ENCODE measurements around the gene CCDC194. TPM values are rescaled to one million over a fixed set of nuclear protein-coding genes. Genes with fewer than 3 reads are reported as not detected.

The CCDC194 gene
- total and polyA plus RNA-seq, 2 donors = 0.28 to 0.55 TPM

DNA sequence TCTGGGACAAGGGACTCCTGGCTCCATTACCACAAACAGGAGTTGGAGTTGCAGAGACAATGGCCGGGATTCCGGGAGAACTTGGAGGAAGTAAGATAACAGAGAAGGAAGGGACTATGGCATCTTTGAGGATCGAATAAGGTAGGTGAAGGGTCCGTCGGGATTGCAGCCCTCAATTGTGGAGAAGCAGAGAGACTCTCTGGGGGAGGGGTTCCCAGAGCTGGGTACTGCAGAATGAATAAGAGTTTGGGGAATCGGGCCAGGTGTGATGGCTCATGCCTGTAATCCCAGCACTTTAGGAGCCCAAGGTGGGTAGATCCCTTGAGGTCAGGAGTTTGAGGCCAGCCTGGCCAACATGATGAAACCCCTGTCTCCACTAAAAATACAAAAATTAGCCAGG is 7.6 kb upstream of the CCDC194 start:
- Histone ChIP-seq H3K4me1 (ENCODE audit: control insufficient read depth in 2 of 2, insufficient read depth in 2 of 2, low read length in 2 of 2) (peaks cover 13 to 29% of the 10 kb centered on the region in 2 donors), H3K4me3 (ENCODE audit: low read length in 2 of 2) (no peak overlapping the region), H3K36me3 (ENCODE audit: control insufficient read depth in 2 of 2, insufficient read depth in 2 of 2, low read length in 1 of 2) (peaks cover 13 to 14% of the 10 kb centered on the region in 2 donors), H3K9me3 (ENCODE audit: control insufficient read depth in 2 of 2, insufficient read depth in 1 of 2, low read length in 1 of 2) (no peaks in the 10 kb centered on the region), H3K27ac (ENCODE audit: low read depth in 1 of 2, low read length in 1 of 2) (no peak overlapping the region), H3K27me3 (ENCODE audit: control insufficient read depth in 2 of 2, insufficient read depth in 1 of 2, low read length in 1 of 2) (no peaks in the 10 kb centered on the region)
- WGBS = 98% methylated on average over 6 of the region's 6 CpGs
- DNase-seq (ENCODE audit: low read depth in 6 of 9, low spot score in 9 of 9) = no peak

DNA sequence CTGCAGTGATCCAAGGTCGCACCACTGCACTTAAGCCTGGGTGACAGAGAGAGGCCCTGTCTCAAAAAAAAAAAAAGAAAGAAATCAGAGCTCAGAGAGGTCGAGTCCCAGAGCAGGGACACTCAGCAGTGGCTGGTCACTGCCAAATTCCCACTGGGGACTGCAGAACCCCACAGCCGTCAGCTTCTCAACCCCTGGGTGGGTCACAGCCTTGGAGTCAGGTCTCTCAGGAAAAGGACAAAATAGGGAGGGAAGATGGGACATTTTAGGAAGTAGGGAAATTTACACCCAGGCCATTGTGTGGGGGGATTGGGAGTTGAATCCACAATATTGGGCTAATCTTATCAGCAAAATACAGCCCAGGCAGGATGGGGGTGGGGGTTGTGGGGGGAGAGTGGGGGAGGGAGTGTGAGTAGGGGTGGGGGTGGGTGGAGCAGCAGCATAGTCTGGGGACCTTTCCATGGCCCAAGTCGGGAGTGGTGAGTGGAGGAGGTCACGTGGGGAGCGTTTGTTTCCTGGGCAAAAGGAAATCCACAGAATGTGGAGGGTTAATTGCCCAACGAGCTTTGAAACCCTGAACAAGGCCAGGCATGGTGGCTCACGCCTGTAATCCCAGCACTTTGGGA is 5.0 kb upstream of the CCDC194 start:
- Histone ChIP-seq H3K4me3 (ENCODE audit: low read length in 2 of 2) (no peak overlapping the region), H3K36me3 (ENCODE audit: control insufficient read depth in 2 of 2, insufficient read depth in 2 of 2, low read length in 1 of 2) (peaks cover 13 to 14% of the 10 kb centered on the region in 2 donors), H3K27ac (ENCODE audit: low read depth in 1 of 2, low read length in 1 of 2) (no peak overlapping the region), H3K4me1 (ENCODE audit: control insufficient read depth in 2 of 2, insufficient read depth in 2 of 2, low read length in 2 of 2) (peaks cover 3 to 11% of the 10 kb centered on the region in 2 donors), H3K27me3 (ENCODE audit: control insufficient read depth in 2 of 2, insufficient read depth in 1 of 2, low read length in 1 of 2) (no peaks in the 10 kb centered on the region), H3K9me3 (ENCODE audit: control insufficient read depth in 2 of 2, insufficient read depth in 1 of 2, low read length in 1 of 2) (no peaks in the 10 kb centered on the region)
- DNase-seq (ENCODE audit: low read depth in 6 of 9, low spot score in 9 of 9) = no peak
- 89% methylated on average over 8 of the region's 8 CpGs for WGBS

DNA sequence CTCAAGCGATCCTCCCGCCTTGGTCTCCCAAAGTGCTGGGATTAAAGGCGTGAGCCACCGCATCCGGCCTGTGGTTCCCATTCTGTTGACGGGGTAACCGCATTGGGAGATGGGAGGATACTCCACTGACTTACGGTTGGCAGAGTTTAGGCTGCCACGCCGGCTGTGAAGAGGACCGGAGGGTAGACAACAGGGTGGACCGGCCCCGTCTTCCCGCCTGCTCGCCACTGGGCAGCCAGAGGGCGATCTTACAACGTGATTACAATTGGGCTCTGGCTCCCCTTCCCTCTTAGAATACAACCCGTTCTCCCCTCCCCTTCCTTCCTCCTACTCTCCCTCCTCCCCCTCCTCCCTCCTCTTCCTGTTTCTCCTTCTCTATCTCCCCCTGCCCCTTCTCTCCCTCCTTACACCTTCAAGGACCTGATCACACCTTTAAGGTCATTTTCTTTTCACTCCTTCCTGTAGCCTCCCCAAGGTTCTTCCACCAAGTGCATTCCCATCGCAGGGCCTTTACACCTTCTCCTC is 957 bp upstream of the CCDC194 start:
- Histone ChIP-seq H3K4me3 (ENCODE audit: low read length in 2 of 2) (no peak overlapping the region), H3K27ac (ENCODE audit: low read depth in 1 of 2, low read length in 1 of 2) (no peak overlapping the region), H3K4me1 (ENCODE audit: control insufficient read depth in 2 of 2, insufficient read depth in 2 of 2, low read length in 2 of 2) (peaks cover 8 to 21% of the 10 kb centered on the region in 2 donors), H3K9me3 (ENCODE audit: control insufficient read depth in 2 of 2, insufficient read depth in 1 of 2, low read length in 1 of 2) (peaks cover 0 to 4% of the 10 kb centered on the region in 2 donors), H3K36me3 (ENCODE audit: control insufficient read depth in 2 of 2, insufficient read depth in 2 of 2, low read length in 1 of 2) (peaks cover 2 to 6% of the 10 kb centered on the region in 2 donors), H3K27me3 (ENCODE audit: control insufficient read depth in 2 of 2, insufficient read depth in 1 of 2, low read length in 1 of 2) (peaks cover 13 to 19% of the 10 kb centered on the region in 2 donors)
- peak in 3 of 9 donors; percentile 57 to 81 (median 57) for DNase-seq (ENCODE audit: low read depth in 6 of 9, low spot score in 9 of 9)
- 24% methylated on average over 19 of the region's 19 CpGs for WGBS

DNA sequence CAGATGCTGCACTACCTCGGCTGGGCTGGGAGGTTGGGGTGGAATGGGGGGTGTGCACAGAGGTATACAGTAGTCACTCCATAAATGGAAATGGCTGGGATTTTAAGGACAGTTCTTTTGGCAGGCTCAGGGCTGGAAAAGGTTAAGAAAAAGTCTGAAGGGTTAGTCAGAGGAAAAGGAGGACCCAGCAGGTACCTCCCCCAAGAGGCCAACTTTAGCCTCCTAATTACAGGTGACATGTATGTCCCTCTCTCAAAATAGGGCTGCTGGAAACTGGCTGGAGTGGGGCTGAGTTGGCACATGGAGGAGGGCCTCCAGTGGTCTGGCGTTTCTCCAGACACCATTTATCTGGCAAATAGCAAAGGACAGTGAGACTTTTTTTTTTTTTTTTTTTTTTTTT is 994 bp downstream of the CCDC194 start:
- H3K4me1 ChIP-seq (ENCODE audit: control insufficient read depth in 2 of 2, insufficient read depth in 2 of 2, low read length in 2 of 2) = peaks cover 8 to 21% of the 10 kb centered on the region in 2 donors
- peaks cover 17 to 35% of the 10 kb centered on the region in 2 donors for H3K27me3 ChIP-seq (ENCODE audit: control insufficient read depth in 2 of 2, insufficient read depth in 1 of 2, low read length in 1 of 2)
- peaks cover 0 to 4% of the 10 kb centered on the region in 2 donors for H3K9me3 ChIP-seq (ENCODE audit: control insufficient read depth in 2 of 2, insufficient read depth in 1 of 2, low read length in 1 of 2)
- no peak overlapping the region for H3K4me3 ChIP-seq (ENCODE audit: low read length in 2 of 2)
- H3K27ac ChIP-seq (ENCODE audit: low read depth in 1 of 2, low read length in 1 of 2) = no peak overlapping the region
- 87% methylated on average over 2 of the region's 2 CpGs for WGBS
- DNase-seq (ENCODE audit: low read depth in 6 of 9, low spot score in 9 of 9) = no peak
- peaks cover 0 to 3% of the 10 kb centered on the region in 2 donors for H3K36me3 ChIP-seq (ENCODE audit: control insufficient read depth in 2 of 2, insufficient read depth in 2 of 2, low read length in 1 of 2)

DNA sequence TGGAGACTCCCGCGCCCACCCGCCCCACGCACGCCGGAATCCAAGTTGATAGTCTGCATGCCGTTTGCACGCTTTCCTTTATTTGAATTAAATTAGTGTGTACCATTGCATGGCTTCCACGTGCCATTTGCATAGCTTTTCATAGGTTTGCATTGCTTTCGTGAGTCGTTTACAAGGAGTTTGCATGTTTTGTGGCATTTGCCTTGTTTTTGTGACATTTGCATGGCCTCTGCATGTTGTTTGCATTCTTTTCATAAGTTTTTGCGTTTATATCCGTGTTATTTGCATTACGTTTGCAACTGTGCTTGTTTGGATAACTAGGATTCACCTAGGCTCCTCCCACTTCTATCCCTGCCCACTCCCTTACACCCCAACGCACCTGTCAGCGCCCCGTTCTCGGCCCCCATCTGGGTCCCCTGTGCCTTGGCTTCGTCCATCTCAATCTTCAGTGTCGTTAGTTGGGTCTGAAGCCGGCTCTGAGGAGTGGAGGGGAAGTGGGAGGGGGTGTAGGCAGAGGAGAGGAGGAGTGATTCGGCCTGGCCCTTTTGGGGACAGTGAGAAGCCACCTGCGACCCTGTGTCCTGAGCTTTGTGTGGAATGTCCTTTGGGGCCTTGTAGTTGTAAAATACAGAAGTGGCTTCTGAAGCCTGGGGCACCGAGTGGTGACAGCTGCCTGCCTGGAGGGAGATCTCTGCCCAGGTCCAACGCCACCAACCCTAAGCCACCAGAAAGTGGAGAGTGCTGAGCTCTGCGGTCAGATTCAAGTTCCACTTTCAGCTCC is 2.4 kb downstream of the CCDC194 start:
- peaks cover 17 to 35% of the 10 kb centered on the region in 2 donors for H3K27me3 ChIP-seq (ENCODE audit: control insufficient read depth in 2 of 2, insufficient read depth in 1 of 2, low read length in 1 of 2)
- no peak overlapping the region for H3K27ac ChIP-seq (ENCODE audit: low read depth in 1 of 2, low read length in 1 of 2)
- WGBS = 7% methylated on average over 26 of the region's 26 CpGs

DNA sequence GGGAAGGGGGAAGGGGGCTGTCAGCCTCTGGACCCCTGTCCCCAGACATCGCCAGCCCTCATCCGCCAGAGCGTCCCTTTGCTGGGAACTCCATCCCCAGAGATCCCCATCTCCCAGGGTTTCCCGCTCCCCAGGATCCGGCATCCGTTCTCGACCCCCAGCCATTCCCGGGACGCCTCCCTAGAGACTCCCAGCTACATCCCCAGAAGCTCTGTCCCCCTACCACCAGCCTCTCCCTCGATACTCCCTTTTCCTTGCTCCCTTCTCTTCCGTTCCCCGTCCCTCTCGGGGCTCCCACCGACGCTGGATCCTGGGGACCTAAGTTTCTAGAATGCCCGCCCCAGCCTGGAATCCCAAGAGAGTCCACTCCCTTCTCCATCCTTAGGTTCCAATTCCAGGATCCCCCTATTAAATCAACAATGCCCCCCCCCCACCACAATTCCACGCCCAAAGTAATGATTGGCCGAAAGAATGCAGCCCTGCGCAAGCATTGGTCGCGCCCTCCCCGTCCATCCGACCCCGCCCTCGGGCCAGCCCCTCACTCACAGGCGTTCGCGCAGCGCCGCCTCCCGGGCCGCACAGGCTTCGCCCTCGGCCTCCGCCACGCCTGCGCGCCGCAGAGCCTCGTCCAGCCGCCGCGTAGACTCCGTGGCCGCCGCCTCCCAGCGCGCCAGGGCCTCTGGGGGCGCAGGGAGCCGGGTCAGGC is 3.2 kb downstream of the CCDC194 start:
- H3K4me3 ChIP-seq (ENCODE audit: low read length in 2 of 2) = peak overlapping the region; percentile 45 to 50
- H3K4me1 ChIP-seq (ENCODE audit: control insufficient read depth in 2 of 2, insufficient read depth in 2 of 2, low read length in 2 of 2) = peaks cover 9 to 22% of the 10 kb centered on the region in 2 donors
- peak in 6 of 9 donors; percentile 70 to 90 (median 78) for DNase-seq (ENCODE audit: low read depth in 6 of 9, low spot score in 9 of 9)
- H3K9me3 ChIP-seq (ENCODE audit: control insufficient read depth in 2 of 2, insufficient read depth in 1 of 2, low read length in 1 of 2) = peaks cover 0 to 8% of the 10 kb centered on the region in 2 donors
- no peak overlapping the region for H3K27ac ChIP-seq (ENCODE audit: low read depth in 1 of 2, low read length in 1 of 2)
- WGBS = under 1% methylated on average over 50 of the region's 50 CpGs
- H3K36me3 ChIP-seq (ENCODE audit: control insufficient read depth in 2 of 2, insufficient read depth in 2 of 2, low read length in 1 of 2) = no peaks in the 10 kb centered on the region
- peaks cover 17 to 35% of the 10 kb centered on the region in 2 donors for H3K27me3 ChIP-seq (ENCODE audit: control insufficient read depth in 2 of 2, insufficient read depth in 1 of 2, low read length in 1 of 2)

More for the DNA sequence above, 2.4 kb downstream of the CCDC194 start:
- peak overlapping the region; percentile 28 to 45 for H3K4me3 ChIP-seq (ENCODE audit: low read length in 2 of 2)
- DNase-seq (ENCODE audit: low read depth in 6 of 9, low spot score in 9 of 9) = no peak
- H3K4me1 ChIP-seq (ENCODE audit: control insufficient read depth in 2 of 2, insufficient read depth in 2 of 2, low read length in 2 of 2) = peaks cover 8 to 21% of the 10 kb centered on the region in 2 donors
- no peaks in the 10 kb centered on the region for H3K36me3 ChIP-seq (ENCODE audit: control insufficient read depth in 2 of 2, insufficient read depth in 2 of 2, low read length in 1 of 2)
- H3K9me3 ChIP-seq (ENCODE audit: control insufficient read depth in 2 of 2, insufficient read depth in 1 of 2, low read length in 1 of 2) = peaks cover 0 to 4% of the 10 kb centered on the region in 2 donors

DNA sequence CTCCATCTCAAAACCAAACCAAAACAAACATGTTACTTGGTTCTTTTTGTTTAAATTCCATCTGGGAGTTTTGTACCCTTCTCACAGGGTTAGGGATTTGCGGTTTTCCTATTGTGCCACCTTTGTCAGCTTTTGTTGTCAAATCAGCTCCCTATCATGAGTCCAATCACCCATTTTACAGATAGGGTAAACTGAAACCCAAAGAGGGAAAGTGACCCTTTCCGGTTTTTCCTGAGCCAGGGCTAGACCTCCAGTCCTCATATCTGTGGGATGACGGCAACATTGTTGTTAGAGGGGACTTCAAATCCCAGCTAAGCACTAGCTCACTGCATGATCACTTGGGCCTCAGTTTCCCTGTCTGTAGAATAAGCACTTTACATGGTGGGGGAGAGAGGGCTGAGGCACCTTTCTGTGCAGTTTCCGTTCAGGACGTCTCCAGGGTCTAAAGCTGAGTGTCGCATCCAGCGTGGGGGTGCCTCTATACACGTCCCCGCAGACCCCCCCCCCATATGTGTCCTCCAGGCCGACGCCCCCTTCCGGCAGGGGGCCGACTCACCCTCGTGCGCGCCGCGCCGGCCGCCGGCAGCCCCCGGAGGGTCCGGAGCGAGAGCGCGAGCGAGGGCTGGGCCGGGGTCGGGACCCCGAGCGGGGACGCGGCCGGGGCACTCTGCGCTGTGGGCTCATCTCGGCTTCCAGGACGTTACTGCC is 3.9 kb downstream of the CCDC194 start:
- Histone ChIP-seq H3K27ac (ENCODE audit: low read depth in 1 of 2, low read length in 1 of 2) (no peak overlapping the region), H3K36me3 (ENCODE audit: control insufficient read depth in 2 of 2, insufficient read depth in 2 of 2, low read length in 1 of 2) (no peaks in the 10 kb centered on the region), H3K4me3 (ENCODE audit: low read length in 2 of 2) (peak overlapping the region; percentile 45 to 50), H3K4me1 (ENCODE audit: control insufficient read depth in 2 of 2, insufficient read depth in 2 of 2, low read length in 2 of 2) (peaks cover 10 to 22% of the 10 kb centered on the region in 2 donors), H3K9me3 (ENCODE audit: control insufficient read depth in 2 of 2, insufficient read depth in 1 of 2, low read length in 1 of 2) (peaks cover 0 to 9% of the 10 kb centered on the region in 2 donors), H3K27me3 (ENCODE audit: control insufficient read depth in 2 of 2, insufficient read depth in 1 of 2, low read length in 1 of 2) (peaks cover 17 to 35% of the 10 kb centered on the region in 2 donors)
- WGBS = 9% methylated on average over 37 of the region's 37 CpGs
- peak in 1 of 9 donors; percentile 29 for DNase-seq (ENCODE audit: low read depth in 6 of 9, low spot score in 9 of 9)

DNA sequence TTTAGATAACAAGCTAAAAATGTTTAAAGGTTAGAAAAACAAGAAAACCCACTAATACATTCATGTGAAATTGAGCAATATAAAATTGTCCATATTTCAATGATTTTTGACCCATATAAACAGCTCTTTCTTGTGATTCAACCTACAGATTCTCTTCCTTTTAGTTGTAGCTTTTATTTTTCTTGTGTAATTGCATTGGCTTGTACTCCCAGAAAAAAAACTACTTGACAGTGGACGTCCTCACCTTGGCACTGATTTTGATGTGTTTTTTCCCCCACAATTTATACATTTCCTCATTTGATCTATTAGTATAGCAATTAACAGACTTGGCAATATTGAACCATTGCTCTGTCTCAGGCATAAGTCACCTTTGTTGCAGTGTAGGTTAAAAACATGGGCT is 4.7 kb downstream of the CCDC194 start:
- H3K36me3 ChIP-seq (ENCODE audit: control insufficient read depth in 2 of 2, insufficient read depth in 2 of 2, low read length in 1 of 2) = no peaks in the 10 kb centered on the region
- H3K9me3 ChIP-seq (ENCODE audit: control insufficient read depth in 2 of 2, insufficient read depth in 1 of 2, low read length in 1 of 2) = peaks cover 0 to 9% of the 10 kb centered on the region in 2 donors
- H3K27ac ChIP-seq (ENCODE audit: low read depth in 1 of 2, low read length in 1 of 2) = no peak overlapping the region
- H3K4me1 ChIP-seq (ENCODE audit: control insufficient read depth in 2 of 2, insufficient read depth in 2 of 2, low read length in 2 of 2) = peaks cover 6 to 17% of the 10 kb centered on the region in 2 donors
- whole genome bisulfite sequencing = 95% methylated on average over 1 of the region's 1 CpG
- peaks cover 17 to 35% of the 10 kb centered on the region in 2 donors for H3K27me3 ChIP-seq (ENCODE audit: control insufficient read depth in 2 of 2, insufficient read depth in 1 of 2, low read length in 1 of 2)
- no peak for DNase-seq (ENCODE audit: low read depth in 6 of 9, low spot score in 9 of 9)
- no peak overlapping the region for H3K4me3 ChIP-seq (ENCODE audit: low read length in 2 of 2)

All from thymus (tissue), 11 donors.